Frontal cortex (tissue), 4 donors: Measurements from ENCODE around the gene MUS81. TPM values are rescaled to one million over a fixed set of nuclear protein-coding genes. Genes with fewer than 3 reads are reported as not detected.

Experiments
- DNase-seq, 2 donors: peaks; one replicate each; pipeline ENCODE4 v3.0.0; 2012; ENCODE audit warnings: low spot score in 2 of 2
- FAIRE-seq: peaks from 2 replicates; lab custom pipeline; 2012; peaks lifted over from hg19 to GRCh38; lab: Jason Lieb, UNC
- total RNA-seq: library from RNA; depleted of rRNA; stranded (reverse); fragments of >200 nt; gene quantifications from one replicate; pipeline ENCODE4 v1.2.3, GENCODE V29; 2014
- donor health status: control.
- donor health status: control.
- donor health status: control.

Gene MUS81
- total RNA-seq, 1 donor from 2014 or later: 42.8 TPM

- no peak for FAIRE-seq
- DNase-seq: peak; percentile 89 to 95
These were observed 2.2 kb upstream of the MUS81 start, which contains the start of gene CFL1 for GRCh38 chr11:65857853-65858680. Gene CFL1, minus strand, starts transcription at chr11:65858180. Its CDS starts 81 bp downstream, at chr11:65858099.

GRCh38 chr11:65858681-65859087 is 1.5 kb upstream of the MUS81 start:
- no peak for DNase-seq
- FAIRE-seq: no peak

- no peak for FAIRE-seq
- peak; percentile 94 for DNase-seq
These were observed 980 bp upstream of the MUS81 start for GRCh38 chr11:65859095-65859811.

- FAIRE-seq: no peak
- peak in 1 of 2 donors; percentile 55 for DNase-seq
These were observed 388 bp upstream of the MUS81 start for GRCh38 chr11:65859812-65860277.

- FAIRE-seq: no peak
- DNase-seq: no peak
These were observed 902 bp downstream of the MUS81 start for GRCh38 chr11:65861165-65861505.

- DNase-seq (no peak), FAIRE-seq (no peak)
These were observed 1.4 kb downstream of the MUS81 start for GRCh38 chr11:65861533-65862183.

- FAIRE-seq: no peak
- no peak for DNase-seq
These were observed 2.0 kb downstream of the MUS81 start for GRCh38 chr11:65862191-65862735.

- DNase-seq (no peak), FAIRE-seq (no peak)
These were observed 3.0 kb downstream of the MUS81 start for GRCh38 chr11:65862941-65863888.

- FAIRE-seq (no peak), DNase-seq (no peak)
These were observed 3.9 kb downstream of the MUS81 start for GRCh38 chr11:65863889-65864705.

- FAIRE-seq (no peak), DNase-seq (no peak)
These were observed 4.7 kb downstream of the MUS81 start for GRCh38 chr11:65864706-65865471.

- DNase-seq: no peak
- no peak for FAIRE-seq
These were observed 5.4 kb downstream of the MUS81 start for GRCh38 chr11:65865550-65866172.

- no peak for DNase-seq
- no peak for FAIRE-seq
These were observed 6.5 kb downstream of the MUS81 start for GRCh38 chr11:65866509-65867283.

GRCh38 chr11:65867284-65868071 is 7.2 kb downstream of the MUS81 start:
- DNase-seq: no peak
- no peak for FAIRE-seq

- FAIRE-seq: no peak
- DNase-seq: peak in 1 of 2 donors; percentile 48
These were observed 7.9 kb downstream of the MUS81 start for GRCh38 chr11:65868076-65868667.

GRCh38 chr11:65868907-65869306 is 8.7 kb downstream of the MUS81 start:
- FAIRE-seq: no peak
- DNase-seq: no peak
